ENCODE data around the gene GCGR.
"Not testable (repeated sequence)": the region's sequence is repeated elsewhere in the genome, so short reads cannot be mapped to it uniquely, and the experiment has no call there.

The GCGR gene

DNA sequence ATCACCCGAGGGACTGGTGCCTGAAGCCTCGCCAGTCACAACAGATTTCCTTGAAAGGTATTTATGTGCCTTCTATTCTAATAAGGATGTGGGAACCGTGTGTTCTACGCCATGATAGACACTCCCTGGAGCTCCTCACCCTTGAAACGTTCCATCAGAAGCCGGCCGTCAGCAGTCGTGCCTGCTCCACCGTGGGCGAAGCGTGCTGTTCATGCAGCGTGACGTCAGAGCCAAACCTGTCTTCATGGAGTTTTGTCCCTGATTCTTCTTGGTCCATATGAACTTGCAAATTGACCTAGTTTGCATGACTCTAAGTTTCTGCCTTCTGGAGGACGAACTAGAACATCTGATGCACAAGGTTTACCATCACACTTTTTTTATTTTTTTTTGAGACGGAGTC lies 35.4 kb downstream of the GCGR start:
- in situ Hi-C loops (cut with MboI; ENCODE audit: low pct_unique_long_range_greater_than_20kb, low sequenced_read_pairs, unreplicated experiment), result no loop called here
- TF ChIP-seq, protein P1, sequence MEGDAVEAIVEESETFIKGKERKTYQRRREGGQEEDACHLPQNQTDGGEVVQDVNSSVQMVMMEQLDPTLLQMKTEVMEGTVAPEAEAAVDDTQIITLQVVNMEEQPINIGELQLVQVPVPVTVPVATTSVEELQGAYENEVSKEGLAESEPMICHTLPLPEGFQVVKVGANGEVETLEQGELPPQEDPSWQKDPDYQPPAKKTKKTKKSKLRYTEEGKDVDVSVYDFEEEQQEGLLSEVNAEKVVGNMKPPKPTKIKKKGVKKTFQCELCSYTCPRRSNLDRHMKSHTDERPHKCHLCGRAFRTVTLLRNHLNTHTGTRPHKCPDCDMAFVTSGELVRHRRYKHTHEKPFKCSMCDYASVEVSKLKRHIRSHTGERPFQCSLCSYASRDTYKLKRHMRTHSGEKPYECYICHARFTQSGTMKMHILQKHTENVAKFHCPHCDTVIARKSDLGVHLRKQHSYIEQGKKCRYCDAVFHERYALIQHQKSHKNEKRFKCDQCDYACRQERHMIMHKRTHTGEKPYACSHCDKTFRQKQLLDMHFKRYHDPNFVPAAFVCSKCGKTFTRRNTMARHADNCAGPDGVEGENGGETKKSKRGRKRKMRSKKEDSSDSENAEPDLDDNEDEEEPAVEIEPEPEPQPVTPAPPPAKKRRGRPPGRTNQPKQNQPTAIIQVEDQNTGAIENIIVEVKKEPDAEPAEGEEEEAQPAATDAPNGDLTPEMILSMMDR (IDR thresholded peaks at IDR 0.05; ENCODE audit: extremely low read depth, insufficient read depth, missing control alignments), result no peak
- no peak for DNase-seq (ENCODE audit: low spot score)

GRCh38 chr17:81840059-81840458 lies 36.1 kb downstream of the GCGR start:
- DNase-seq (ENCODE audit: low spot score); in situ Hi-C loops (cut with MboI; ENCODE audit: low pct_unique_long_range_greater_than_20kb, low sequenced_read_pairs, unreplicated experiment): not testable (repeated sequence)

GRCh38 chr17:81840826-81841778 lies 37.2 kb downstream of the GCGR start:
- TF ChIP-seq, protein P1 (IDR thresholded peaks at IDR 0.05; ENCODE audit: extremely low read depth, insufficient read depth, missing control alignments), result no peak
- in situ Hi-C loops (cut with MboI; ENCODE audit: low pct_unique_long_range_greater_than_20kb, low sequenced_read_pairs, unreplicated experiment), result no loop called here
- no peak for DNase-seq (ENCODE audit: low spot score)

- TF ChIP-seq, protein P1 (IDR thresholded peaks at IDR 0.05; ENCODE audit: extremely low read depth, insufficient read depth, missing control alignments), result no peak
- in situ Hi-C loops (cut with MboI; ENCODE audit: low pct_unique_long_range_greater_than_20kb, low sequenced_read_pairs, unreplicated experiment), result no loop called here
Measured at GRCh38 chr17:81841866-81842265, 37.9 kb downstream of the GCGR start.

DNA sequence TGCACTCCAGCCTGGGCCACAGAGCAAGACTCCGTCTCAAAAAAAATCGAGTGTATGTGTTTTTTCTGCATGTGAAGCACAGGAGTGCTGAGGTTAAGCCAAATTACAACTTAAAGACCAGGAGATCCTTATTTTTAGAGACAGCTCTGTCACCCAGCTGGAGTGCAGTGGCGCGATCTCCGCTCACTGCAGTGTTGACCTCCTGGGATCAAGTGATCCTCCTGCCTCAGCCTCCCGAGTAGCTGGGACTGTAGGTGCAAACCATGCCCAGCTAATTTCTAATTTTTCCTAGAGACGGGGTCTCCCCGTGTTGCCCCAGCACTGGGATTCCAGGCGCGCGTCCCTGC lies 38.4 kb downstream of the GCGR start:
- in situ Hi-C loops (cut with MboI; ENCODE audit: low pct_unique_long_range_greater_than_20kb, low sequenced_read_pairs, unreplicated experiment), result no loop called here
- TF ChIP-seq, protein P1 (IDR thresholded peaks at IDR 0.05; ENCODE audit: extremely low read depth, insufficient read depth, missing control alignments), result no peak
- DNase-seq (ENCODE audit: low spot score), result no peak

More at GRCh38 chr17:81841866-81842265, 37.9 kb downstream of the GCGR start:
- DNase-seq (ENCODE audit: low spot score), result no peak

DNA sequence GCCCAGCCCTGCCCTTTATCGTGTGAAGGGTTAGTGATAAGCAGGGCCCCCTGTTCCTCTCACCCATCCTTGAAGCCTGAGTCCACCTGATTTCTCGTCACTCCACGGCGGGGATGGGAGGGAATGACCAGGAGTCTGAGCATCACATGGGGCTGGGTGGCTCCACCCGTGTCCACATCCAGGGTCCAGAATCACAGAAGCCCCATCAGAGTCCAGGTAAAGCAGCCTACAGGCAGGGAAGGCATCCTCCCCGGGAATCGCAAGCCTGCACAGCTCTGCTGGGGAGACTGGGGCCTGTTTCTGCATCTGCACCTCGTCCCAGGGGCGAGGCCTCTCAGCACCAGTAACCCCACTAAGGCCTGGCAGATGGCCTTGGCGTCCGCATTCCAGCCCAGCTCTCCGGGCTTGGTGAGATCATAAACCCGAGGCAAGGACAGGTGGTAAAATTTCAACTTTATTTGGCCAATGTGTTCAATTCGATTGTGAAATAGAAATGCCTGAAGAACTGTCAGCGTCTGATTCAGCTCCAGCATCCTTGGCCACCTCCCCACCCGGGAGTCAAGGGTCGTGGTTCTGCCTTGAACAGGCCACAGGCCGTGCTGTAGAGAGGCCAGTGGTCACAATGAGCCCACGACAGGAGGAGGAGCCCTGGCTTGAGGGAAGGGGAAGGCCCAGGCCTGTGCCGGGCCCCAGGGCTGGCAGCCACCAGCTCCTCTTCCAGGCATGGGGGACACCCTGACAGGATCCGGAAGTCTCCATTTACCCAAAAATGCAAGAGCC lies 39.0 kb downstream of the GCGR start:
- in situ Hi-C loops (cut with MboI; ENCODE audit: low pct_unique_long_range_greater_than_20kb, low sequenced_read_pairs, unreplicated experiment), result no loop called here
- TF ChIP-seq, protein P1 (IDR thresholded peaks at IDR 0.05; ENCODE audit: extremely low read depth, insufficient read depth, missing control alignments), result no peak
- no peak for DNase-seq (ENCODE audit: low spot score)

Measured in GM13977 (cell line).